ENCODE results near the gene PPP1R3C. TPM values are rescaled to one million over a fixed set of nuclear protein-coding genes. Genes with fewer than 3 reads are reported as not detected.

The PPP1R3C gene
- total RNA-seq, 4 donors from 2014 or later = 3.3 to 8.7 (median 3.7) TPM

- DNase-seq (ENCODE audit: low spot score in 2 of 2) = peak; percentile 19 to 28
- Histone ChIP-seq H3K27me3 (no peaks in the 10 kb centered on the region), H3K4me3 (no peak overlapping the region), H3K27ac (peak overlapping the region; percentile 32 to 84 (median 70)), H3K4me1 (peaks cover 0 to 49% (median 23%) of the 10 kb centered on the region in 4 donors), H3K36me3 (no peaks in the 10 kb centered on the region), H3K9me3 (no peaks in the 10 kb centered on the region)
- WGBS, 2 donors = 18 to 19% methylated on average over 7 of the region's 7 CpGs
- TF ChIP-seq EP300 (IDR thresholded peaks at IDR 0.05) (peak in 1 of 2 donors; percentile 51), CTCF (IDR thresholded peaks at IDR 0.05) (no peak)
Observed at GRCh38 chr10:91590142-91590903, 42.5 kb downstream of the PPP1R3C start.

GRCh38 chr10:91589658-91590035 is 43.2 kb downstream of the PPP1R3C start:
- no peak for TF ChIP-seq EP300 (IDR thresholded peaks at IDR 0.05)
- TF ChIP-seq POLR2A (IDR thresholded peaks at IDR 0.05) = no peak
- no peak for TF ChIP-seq CTCF (IDR thresholded peaks at IDR 0.05)
- Histone ChIP-seq H3K27ac (peak overlapping the region; percentile 32 to 84 (median 70)), H3K4me1 (peaks cover 0 to 49% (median 23%) of the 10 kb centered on the region in 4 donors), H3K36me3 (no peaks in the 10 kb centered on the region), H3K9me3 (no peaks in the 10 kb centered on the region), H3K4me3 (no peak overlapping the region), H3K27me3 (no peaks in the 10 kb centered on the region)
- 75 to 79% methylated on average over 3 of the region's 3 CpGs for WGBS, 2 donors
- no peak for DNase-seq (ENCODE audit: low spot score in 2 of 2)

- peaks cover 0 to 49% (median 23%) of the 10 kb centered on the region in 4 donors for H3K4me1 ChIP-seq
- no peaks in the 10 kb centered on the region for H3K27me3 ChIP-seq
- peak overlapping the region in 3 of 4 donors; percentile 32 to 84 (median 72) for H3K27ac ChIP-seq
- H3K4me3 ChIP-seq = no peak overlapping the region
- DNase-seq (ENCODE audit: low spot score in 2 of 2) = no peak
- no peaks in the 10 kb centered on the region for H3K36me3 ChIP-seq
- no peaks in the 10 kb centered on the region for H3K9me3 ChIP-seq
- peak in 1 of 2 donors; percentile 12 for TF ChIP-seq EP300 (IDR thresholded peaks at IDR 0.05)
- TF ChIP-seq POLR2A (IDR thresholded peaks at IDR 0.05) = no peak
- 42 to 48% methylated on average over 6 of the region's 6 CpGs for WGBS, 2 donors
Observed at GRCh38 chr10:91589015-91589657, 43.7 kb downstream of the PPP1R3C start.

- Histone ChIP-seq H3K4me1 (peaks cover 0 to 49% (median 23%) of the 10 kb centered on the region in 4 donors), H3K27ac (peak overlapping the region in 2 of 4 donors; percentile 22 to 84), H3K27me3 (no peaks in the 10 kb centered on the region), H3K4me3 (no peak overlapping the region), H3K36me3 (no peaks in the 10 kb centered on the region), H3K9me3 (no peaks in the 10 kb centered on the region)
- no peak for TF ChIP-seq POLR2A (IDR thresholded peaks at IDR 0.05)
- TF ChIP-seq CTCF (IDR thresholded peaks at IDR 0.05) = no peak
- no peak for TF ChIP-seq EP300 (IDR thresholded peaks at IDR 0.05)
- no peak for DNase-seq (ENCODE audit: low spot score in 2 of 2)
- 54 to 55% methylated on average over 9 of the region's 9 CpGs for WGBS, 2 donors
Observed at GRCh38 chr10:91587710-91588638, 44.9 kb downstream of the PPP1R3C start.

- Histone ChIP-seq H3K4me3 (no peak overlapping the region), H3K4me1 (no peaks in the 10 kb centered on the region), H3K36me3 (no peaks in the 10 kb centered on the region), H3K27ac (no peak overlapping the region), H3K27me3 (no peaks in the 10 kb centered on the region), H3K9me3 (peaks cover 0 to 4% (median 0%) of the 10 kb centered on the region in 4 donors)
- 84 to 86% methylated on average over 2 of the region's 2 CpGs for WGBS, 2 donors
- TF ChIP-seq POLR2A (IDR thresholded peaks at IDR 0.05) (no peak), EP300 (IDR thresholded peaks at IDR 0.05) (no peak), CTCF (IDR thresholded peaks at IDR 0.05) (no peak)
- DNase-seq (ENCODE audit: low spot score in 2 of 2) = no peak
Observed at GRCh38 chr10:91582153-91582554, 50.7 kb downstream of the PPP1R3C start.

All from tibial nerve (tissue), 4 donors.